H1 (cell line): ENCODE data around the gene OR10G3. TPM values are rescaled to one million over a fixed set of nuclear protein-coding genes. Genes with fewer than 3 reads are reported as not detected.

ENCODE experiments used
- CTCF ChIA-PET: fragments of 300-600 bp; sonication (Branson Sonifier 250); formaldehyde crosslinking; loops from one replicate; lab custom pipeline; 2021; ENCODE audit not compliant: partially characterized antibody; lab: Charles Lee
- POLR2A ChIA-PET: fragments of 300-600 bp; sonication (Branson Sonifier 250); formaldehyde crosslinking; loops from one replicate; lab custom pipeline; 2021; ENCODE audit warnings: inconsistent platforms; ENCODE audit not compliant: partially characterized antibody; lab: Charles Lee
- DNase-seq, 2 experiments: peaks; one replicate each; pipeline versions ENCODE4 v3.0.0 to v3.0.0-alpha.2; 2010 to 2022; ENCODE audit warnings: low spot score in 2 of 2, low read depth in 1 of 2, mixed read lengths in 1 of 2
- FAIRE-seq: peaks from 2 replicates; lab custom pipeline; 2011; peaks lifted over from hg19 to GRCh38; lab: Jason Lieb, UNC
- H2AFZ ChIP-seq: 2 replicates; pipeline ENCODE4 v1.8.1; 2012; ENCODE audit warnings: low read length, inconsistent platforms
- H2AK5ac ChIP-seq: 2 replicates; pipeline ENCODE4 v1.6.1; 2013; ENCODE audit warnings: low read depth, low read length
- H2BK120ac ChIP-seq: replicated peaks from 2 replicates; pipeline ENCODE3; 2013; ENCODE audit warnings: low read depth, low read length, inconsistent platforms
- H2BK12ac ChIP-seq: 2 replicates; pipeline ENCODE4 v1.6.1; 2013; ENCODE audit warnings: low read depth, low read length
- H2BK15ac ChIP-seq: 2 replicates; pipeline ENCODE4 v1.6.1; 2013; ENCODE audit warnings: low read length
- H2BK20ac ChIP-seq: 2 replicates; pipeline ENCODE4 v1.6.1; 2013; ENCODE audit warnings: low read length
- H2BK5ac ChIP-seq: 2 replicates; pipeline ENCODE4 v1.6.1; 2013; ENCODE audit warnings: low read depth, low read length
- H3K14ac ChIP-seq: 2 replicates; pipeline ENCODE4 v1.6.1; 2013; ENCODE audit warnings: inconsistent platforms; ENCODE audit not compliant: insufficient read length
- H3K18ac ChIP-seq: 2 replicates; pipeline ENCODE4 v1.6.1; 2013; ENCODE audit warnings: low read length; ENCODE audit errors: extremely low read depth
- H3K23ac ChIP-seq: 2 replicates; pipeline ENCODE4 v1.6.1; 2013; ENCODE audit warnings: inconsistent platforms; ENCODE audit not compliant: insufficient read length
- H3K23me2 ChIP-seq: 2 replicates; pipeline ENCODE4 v1.6.1; 2013; ENCODE audit warnings: low read depth, low read length
- H3K27ac ChIP-seq: 2 replicates; pipeline ENCODE4 v1.6.1; 2011; ENCODE audit warnings: low read depth, low read length, inconsistent platforms
- H3K27me3 ChIP-seq, 4 experiments: replicated peaks in 1 of 4; 1 replicate in 1 of 4; 2 replicates in 3 of 4; pipeline versions ENCODE4 v1.6.1 to v1.8.1; 2011 to 2013; ENCODE audit warnings: low read length in 3 of 4, mild to moderate bottlenecking in 3 of 4, inconsistent platforms in 2 of 4, mixed read lengths in 2 of 4, moderate library complexity in 1 of 4; ENCODE audit not compliant: control insufficient read depth in 3 of 4, insufficient read depth in 3 of 4; ENCODE audit errors: extremely low read depth in 1 of 4
- H3K36me3 ChIP-seq, 4 experiments: 2 replicates each; pipeline versions ENCODE4 v1.6.1 to v1.8.1; 2011 to 2013; ENCODE audit warnings: mild to moderate bottlenecking in 4 of 4, low read length in 3 of 4, moderate library complexity in 2 of 4, control low read depth in 1 of 4, inconsistent platforms in 1 of 4; ENCODE audit not compliant: insufficient read depth in 4 of 4, control insufficient read depth in 2 of 4
- H3K4ac ChIP-seq: replicated peaks from 2 replicates; pipeline ENCODE3; 2013; ENCODE audit warnings: low read length, low read depth, mixed read lengths, inconsistent platforms; ENCODE audit not compliant: insufficient read length
- H3K4me1 ChIP-seq, 4 experiments: replicated peaks in 1 of 4; 1 replicate in 1 of 4; 2 replicates in 3 of 4; pipeline versions ENCODE4 v1.6.1 to v1.8.1; 2011 to 2013; ENCODE audit warnings: low read length in 3 of 4, inconsistent platforms in 2 of 4, mixed read lengths in 1 of 4; ENCODE audit not compliant: insufficient read depth in 4 of 4, control insufficient read depth in 3 of 4
- H3K4me2 ChIP-seq, 2 experiments: 2 replicates each; pipeline versions ENCODE4 v1.6.1 to v1.8.1; 2011 to 2013; ENCODE audit warnings: low read depth in 2 of 2, low read length in 2 of 2, control low read depth in 1 of 2, inconsistent platforms in 1 of 2, mild to moderate bottlenecking in 1 of 2; ENCODE audit not compliant: insufficient read depth in 1 of 2
- H3K4me3 ChIP-seq, 4 experiments: fragments of 200-600, 300-600 bp in 1 of 4; sonication (generic), shearing (Covaris generic), sonication (Bioruptor Twin) in 1 of 4; 2 replicates each; pipeline versions ENCODE4 v1.5.1 to v1.8.1; 2011 to 2016; ENCODE audit warnings: low read length in 4 of 4, low read depth in 3 of 4, control low read depth in 2 of 4, inconsistent platforms in 2 of 4, mild to moderate bottlenecking in 2 of 4, mixed read lengths in 1 of 4, moderate library complexity in 1 of 4; ENCODE audit not compliant: insufficient read depth in 2 of 4; ENCODE audit errors: extremely low read depth in 1 of 4
- H3K56ac ChIP-seq: replicated peaks from 2 replicates; pipeline ENCODE3; 2013; ENCODE audit warnings: low read depth, mild to moderate bottlenecking, mixed read lengths, low read length, inconsistent platforms; ENCODE audit not compliant: insufficient read length
- H3K79me1 ChIP-seq: 2 replicates; pipeline ENCODE4 v1.6.1; 2013; ENCODE audit warnings: low read depth, low read length, control low read depth
- H3K79me2 ChIP-seq, 2 experiments: 2 replicates each; pipeline versions ENCODE4 v1.6.1 to v1.8.1; 2012 to 2013; ENCODE audit warnings: low read length in 2 of 2, mild to moderate bottlenecking in 2 of 2, inconsistent platforms in 1 of 2; ENCODE audit not compliant: insufficient read depth in 2 of 2, control insufficient read depth in 1 of 2
- H3K9ac ChIP-seq, 4 experiments: replicated peaks in 1 of 4; 1 replicate in 1 of 4; 2 replicates in 3 of 4; pipeline versions ENCODE4 v1.6.1 to v1.8.1; 2011 to 2013; ENCODE audit warnings: low read depth in 3 of 4, low read length in 3 of 4, control low read depth in 2 of 4, mild to moderate bottlenecking in 2 of 4, moderate library complexity in 2 of 4, inconsistent platforms in 1 of 4; ENCODE audit errors: extremely low read depth in 1 of 4
- H3K9me3 ChIP-seq, 2 experiments: 2 replicates each; pipeline versions ENCODE4 v1.6.1 to v1.8.1; 2012 to 2013; ENCODE audit warnings: mild to moderate bottlenecking in 2 of 2, moderate library complexity in 2 of 2, control low read depth in 1 of 2, inconsistent platforms in 1 of 2, low read depth in 1 of 2, low read length in 1 of 2, mixed read lengths in 1 of 2; ENCODE audit not compliant: insufficient read depth in 2 of 2
- H4K20me1 ChIP-seq, 2 experiments: replicated peaks in 1 of 2; 2 replicates each; pipeline versions ENCODE3 to v1.8.1; 2011 to 2013; ENCODE audit warnings: inconsistent platforms in 2 of 2, low read length in 2 of 2, mild to moderate bottlenecking in 1 of 2; ENCODE audit not compliant: insufficient read depth in 2 of 2, control insufficient read depth in 1 of 2
- H4K5ac ChIP-seq: 2 replicates; pipeline ENCODE4 v1.6.1; 2013; ENCODE audit warnings: low read length, low read depth, mixed read lengths, inconsistent platforms; ENCODE audit not compliant: insufficient read length
- H4K8ac ChIP-seq: 2 replicates; pipeline ENCODE4 v1.8.0; 2013; ENCODE audit warnings: mild to moderate bottlenecking, moderate library complexity, low read length, inconsistent platforms; ENCODE audit not compliant: insufficient read depth; ENCODE audit errors: extremely low read depth
- H4K91ac ChIP-seq: replicated peaks from 2 replicates; pipeline ENCODE3; 2013; ENCODE audit warnings: low read length, mixed read lengths, inconsistent platforms; ENCODE audit not compliant: insufficient read length
- BRCA1 ChIP-seq: IDR thresholded peaks from 2 replicates; pipeline ENCODE4 v1.6.1; 2012; ENCODE audit warnings: low read depth, low read length, improper control_type of control experiment
- CBX5 ChIP-seq: fragments of 300-800, 300-1000 bp; sonication (generic); IDR thresholded peaks from 2 replicates; pipeline ENCODE4 v1.7.1; 2016; ENCODE audit warnings: antibody characterized with exemption, low read length, low read depth
- CBX8 ChIP-seq: fragments of 300-800, 300-1000 bp; sonication (generic); IDR thresholded peaks from 2 replicates; pipeline ENCODE4 v1.7.1; 2016; ENCODE audit warnings: low read depth, low read length, borderline replicate concordance
- CEBPB ChIP-seq: IDR thresholded peaks from 2 replicates; pipeline ENCODE4 v1.6.1; 2012; ENCODE audit warnings: low read depth, low read length
- E2F6 ChIP-seq: IDR thresholded peaks from 2 replicates; pipeline ENCODE4 v1.6.1; 2012; ENCODE audit warnings: inconsistent platforms
- EP300 ChIP-seq, 2 experiments: IDR thresholded peaks; 1 replicate in 1 of 2; 2 replicates in 1 of 2; pipeline ENCODE4 v1.6.1; 2011 to 2012; ENCODE audit warnings: low read depth in 2 of 2, low read length in 2 of 2, mild to moderate bottlenecking in 2 of 2, borderline replicate concordance in 1 of 2, inconsistent platforms in 1 of 2, moderate library complexity in 1 of 2
- HDAC6 ChIP-seq: IDR thresholded peaks from one replicate; pipeline ENCODE4 v1.7.1; 2012; ENCODE audit warnings: low read depth, mild to moderate bottlenecking, inconsistent platforms, low read length, moderate library complexity
- JUND ChIP-seq: IDR thresholded peaks from 2 replicates; pipeline ENCODE4 v1.6.1; 2011; ENCODE audit warnings: mild to moderate bottlenecking, improper control_type of control experiment, low read length
- NANOG ChIP-seq: IDR thresholded peaks from 2 replicates; pipeline ENCODE4 v1.6.1; 2011; ENCODE audit warnings: low read length, low read depth, mild to moderate bottlenecking, inconsistent platforms; ENCODE audit not compliant: insufficient read depth, poor library complexity, severe bottlenecking
- RNF2 ChIP-seq: fragments of 200-900, 300-1000 bp; sonication (generic); IDR thresholded peaks from 2 replicates; pipeline ENCODE4 v1.7.1; 2016; ENCODE audit warnings: borderline replicate concordance, low read depth, mild to moderate bottlenecking, antibody characterized with exemption, low read length; ENCODE audit not compliant: poor library complexity, severe bottlenecking; ENCODE audit errors: missing control alignments
- TAF1 ChIP-seq: IDR thresholded peaks from 2 replicates; pipeline ENCODE4 v1.6.1; 2011; ENCODE audit warnings: mild to moderate bottlenecking, low read depth, low read length
- TEAD4 ChIP-seq: IDR thresholded peaks from 2 replicates; pipeline ENCODE4 v1.6.1; 2012; ENCODE audit warnings: low read depth, low read length, inconsistent platforms, mixed read lengths
- WGBS, 2 experiments: shearing (Covaris generic) in 1 of 2; methylation state at CpG; one replicate each; pipeline versions ENCODE4 v1.1.6 to v1.1.7; 2013 to 2015; ENCODE audit warnings: low lambda C conversion rate in 2 of 2, mixed read lengths in 2 of 2, inconsistent platforms in 1 of 2, low coverage in 1 of 2, missing lambda C conversion rate in 1 of 2; ENCODE audit not compliant: insufficient replicate concordance in 2 of 2, insufficient coverage in 1 of 2, insufficient read length in 1 of 2; ENCODE audit errors: extremely low coverage in 1 of 2, missing lambda C conversion rate in 1 of 2; 5-methylcytosine and 5-hydroxymethylcytosine counted together
- polyA plus RNA-seq, 7 experiments: library from polyadenylated mRNA; depleted of rRNA in 3 of 7; stranded (reverse) in 5 of 7; unstranded in 2 of 7; fragments of >200 nt in 5 of 7; fragments of 200-250 nt in 2 of 7; gene quantifications; 1 replicate in 5 of 7; 2 replicates in 1 of 7; 4 replicates in 1 of 7; pipeline versions ENCODE4 v1.2.1 to v1.2.3, GENCODE V29; 2011 to 2013; ENCODE audit warnings: missing spikeins in 2 of 7, mixed read lengths in 2 of 7
- total RNA-seq: library from RNA; stranded (reverse); fragmentation: NEBNext Ultra II Directional; extraction: Animal tissue kit (Norgen Biotek cat#: 25700); gene quantifications from 2 replicates; pipeline ENCODE4 v1.2.1, GENCODE V29; 2021

OR10G3 gene
- total and polyA plus RNA-seq, 2 of the 8 experiments (the other 6 are each of a cell fraction or from before 2014, with no cell fraction given): not detected

GRCh38 chr14:21529515-21529914, 50.4 kb downstream of the OR10G3 start:
- POLR2A ChIA-PET: interaction anchor here (0.6 to 32.5 kb wide), 5 partner anchors 5 to 31 kb away, joined by 3 to 769 read pairs (median 13); partner anchors contain the start of genes METTL3 and SALL2
- no peak for TF ChIP-seq CEBPB
- no peak for TF ChIP-seq TEAD4
- TF ChIP-seq BRCA1: no peak
- TF ChIP-seq JUND: no peak
- TF ChIP-seq EP300 (IDR thresholded peaks at IDR 0.05; ENCODE audit: borderline replicate concordance in 1 of 2, low read depth in 2 of 2, low read length in 2 of 2): no peak
- no peak for TF ChIP-seq NANOG
- TF ChIP-seq E2F6: no peak
- TF ChIP-seq RNF2: no peak
- TF ChIP-seq TAF1: no peak
- no peak for TF ChIP-seq CBX5
- TF ChIP-seq CBX8: no peak
- TF ChIP-seq HDAC6: no peak

More at GRCh38 chr14:21529515-21529914, 50.4 kb downstream of the OR10G3 start:
- peaks cover 0 to 4% of the 10 kb centered on the region in 2 experiments for H4K20me1 ChIP-seq
- H2BK15ac ChIP-seq: no peak overlapping the region
- H2BK12ac ChIP-seq: peak overlapping the region; percentile 7; the same call in 1 of the 2 replicates
- H2AFZ ChIP-seq: no peak overlapping the region
- peak overlapping the region; percentile 37; the same call in 1 of the 2 replicates for H2BK5ac ChIP-seq
- H2BK120ac ChIP-seq: no peak overlapping the region
- no peak overlapping the region for H3K56ac ChIP-seq
- H3K79me1 ChIP-seq: peaks cover 10% of the 10 kb centered on the region
- peaks cover 30 to 73% of the 10 kb centered on the region in 2 experiments for H3K79me2 ChIP-seq
- H4K8ac ChIP-seq: no peak overlapping the region
- H3K9me3 ChIP-seq: no peaks in the 10 kb centered on the region
- H3K4me3 ChIP-seq: no peak overlapping the region
- H4K5ac ChIP-seq: peak overlapping the region; percentile 28
- H3K9ac ChIP-seq: no peak overlapping the region
- FAIRE-seq: no peak
- H3K4ac ChIP-seq: no peak overlapping the region
- DNase-seq: no peak
- no peak overlapping the region for H3K23ac ChIP-seq
- H3K18ac ChIP-seq: peak overlapping the region; percentile 42; the same call in 1 of the 2 replicates
- H3K36me3 ChIP-seq: peaks cover 5 to 38% (median 9%) of the 10 kb centered on the region in 4 experiments
- WGBS, 2 experiments: 83% methylated on average over 1 of the region's 1 CpG; no CpG with 5 or more reads in 1 of the 2 experiments
- no peak overlapping the region for H4K91ac ChIP-seq
- peak overlapping the region; percentile 20 for H3K27ac ChIP-seq
- no peaks in the 10 kb centered on the region for H3K27me3 ChIP-seq
- H3K23me2 ChIP-seq: peaks cover 16% of the 10 kb centered on the region
- H3K4me1 ChIP-seq: peaks cover 18 to 45% (median 27%) of the 10 kb centered on the region in 4 experiments
- no peak overlapping the region for H3K14ac ChIP-seq
- peak overlapping the region in 1 of 2 experiments; percentile 35; a peak in 1 of 4 replicates for H3K4me2 ChIP-seq
- CTCF ChIA-PET: interaction anchor here (0.9 to 7.6 kb wide), 6 partner anchors 10 to 31 kb away, joined by 3 to 59 read pairs (median 4); partner anchors contain the start of gene METTL3
- 0 out of 2 replicates have a peak overlapping the region, but pooled peaks have one; percentile 9 for H2BK20ac ChIP-seq
- H2AK5ac ChIP-seq: peak overlapping the region; percentile 65; the same call in 1 of the 2 replicates
